SK-N-MC (cell line): Measurements from ENCODE around the gene PPME1.

Source experiments
- EZH2 ChIP-seq: fragments of 200-600 bp; sonication (generic); IDR thresholded peaks from one replicate; pipeline ENCODE4 v1.6.1; 2017; ENCODE audit warnings: antibody characterized with exemption
- FOXP2 ChIP-seq: optimal IDR thresholded peaks from 2 replicates; pipeline ENCODE3; 2011; ENCODE audit warnings: mild to moderate bottlenecking, moderate library complexity; ENCODE audit not compliant: insufficient read depth; ENCODE audit errors: extremely low read length, control extremely low read depth
- POLR2AphosphoS5 ChIP-seq: IDR thresholded peaks from 2 replicates; pipeline ENCODE4 v1.6.1; 2012; ENCODE audit warnings: mild to moderate bottlenecking, low read depth, low read length, borderline replicate concordance

GRCh38 chr11:74249496-74249895 is 78.4 kb downstream of the PPME1 start:
- TF ChIP-seq POLR2AphosphoS5 (no peak), EZH2 (no peak), FOXP2 (no peak)
